ENCODE measurements around the gene ALDOC. TPM values are rescaled to one million over a fixed set of nuclear protein-coding genes. Genes with fewer than 3 reads are reported as not detected.

ALDOC gene
- total and polyA plus RNA-seq, 2 experiments from 2014 or later = 33.5 to 157 TPM

GRCh38 chr17:28547623-28548416, 28.9 kb downstream of the ALDOC start (continued):
- no peak for TF ChIP-seq CREB1 (CRISPR knock-in tag; IDR thresholded peaks at IDR 0.05; ENCODE audit: low read depth)
- TF ChIP-seq EZH2 (IDR thresholded peaks at IDR 0.05; ENCODE audit: low read depth, unreplicated experiment) = no peak
- TF ChIP-seq EZH2phosphoT487 (IDR thresholded peaks at IDR 0.05; ENCODE audit: unreplicated experiment) = no peak

GRCh38 chr17:28547096-28547622, 29.5 kb downstream of the ALDOC start:
- Mint-ChIP-seq H3K4me3 (no peak overlapping the region), H3K36me3 (ENCODE audit: low read depth) (no peaks in the 10 kb centered on the region; the same call in 2 of the 3 replicates), H3K4me1 (peaks cover 31% of the 10 kb centered on the region), H3K9me3 (no peaks in the 10 kb centered on the region), H3K27me3 (ENCODE audit: insufficient read depth, low read depth, poor library complexity) (peaks cover 17% of the 10 kb centered on the region), H3K27ac (no peak overlapping the region)
- Histone ChIP-seq H3K4me2 (no peak overlapping the region), H4K20me1 (replicated peaks; ENCODE audit: insufficient read depth) (no peaks in the 10 kb centered on the region; the same call in 1 of the 2 replicates), H3K4me3 (no peak overlapping the region), H3K9me2 (ENCODE audit: insufficient read depth) (no peaks in the 10 kb centered on the region), H3K27ac (ENCODE audit: low read depth) (no peak overlapping the region), H3K4me1 (ENCODE audit: insufficient read depth) (peaks cover 17% of the 10 kb centered on the region), H3K79me2 (replicated peaks; ENCODE audit: insufficient read depth) (peaks cover 8% of the 10 kb centered on the region), H2AFZ (no peak overlapping the region), H3K27me3 (ENCODE audit: insufficient read depth) (no peaks in the 10 kb centered on the region), H3F3A (replicated peaks; ENCODE audit: low read depth) (no peaks in the 10 kb centered on the region), H3K36me3 (ENCODE audit: insufficient read depth) (no peaks in the 10 kb centered on the region)
- DNase-seq (ENCODE audit: low spot score) (no peak), ATAC-seq (no peak)
- TF ChIP-seq EZH2 (IDR thresholded peaks at IDR 0.05; ENCODE audit: low read depth, unreplicated experiment) = no peak
- no peak for TF ChIP-seq CTCF (conservative IDR thresholded peaks at IDR 0.05; ENCODE audit: low read depth in 2 of 2)
- TF ChIP-seq EZH2phosphoT487 (IDR thresholded peaks at IDR 0.05; ENCODE audit: unreplicated experiment) = no peak
- TF ChIP-seq STAT1 (IDR thresholded peaks at IDR 0.05; ENCODE audit: unreplicated experiment) = no peak
- no peak for TF ChIP-seq NANOG (IDR thresholded peaks at IDR 0.05; ENCODE audit: borderline replicate concordance)
- TF ChIP-seq, protein P1, sequence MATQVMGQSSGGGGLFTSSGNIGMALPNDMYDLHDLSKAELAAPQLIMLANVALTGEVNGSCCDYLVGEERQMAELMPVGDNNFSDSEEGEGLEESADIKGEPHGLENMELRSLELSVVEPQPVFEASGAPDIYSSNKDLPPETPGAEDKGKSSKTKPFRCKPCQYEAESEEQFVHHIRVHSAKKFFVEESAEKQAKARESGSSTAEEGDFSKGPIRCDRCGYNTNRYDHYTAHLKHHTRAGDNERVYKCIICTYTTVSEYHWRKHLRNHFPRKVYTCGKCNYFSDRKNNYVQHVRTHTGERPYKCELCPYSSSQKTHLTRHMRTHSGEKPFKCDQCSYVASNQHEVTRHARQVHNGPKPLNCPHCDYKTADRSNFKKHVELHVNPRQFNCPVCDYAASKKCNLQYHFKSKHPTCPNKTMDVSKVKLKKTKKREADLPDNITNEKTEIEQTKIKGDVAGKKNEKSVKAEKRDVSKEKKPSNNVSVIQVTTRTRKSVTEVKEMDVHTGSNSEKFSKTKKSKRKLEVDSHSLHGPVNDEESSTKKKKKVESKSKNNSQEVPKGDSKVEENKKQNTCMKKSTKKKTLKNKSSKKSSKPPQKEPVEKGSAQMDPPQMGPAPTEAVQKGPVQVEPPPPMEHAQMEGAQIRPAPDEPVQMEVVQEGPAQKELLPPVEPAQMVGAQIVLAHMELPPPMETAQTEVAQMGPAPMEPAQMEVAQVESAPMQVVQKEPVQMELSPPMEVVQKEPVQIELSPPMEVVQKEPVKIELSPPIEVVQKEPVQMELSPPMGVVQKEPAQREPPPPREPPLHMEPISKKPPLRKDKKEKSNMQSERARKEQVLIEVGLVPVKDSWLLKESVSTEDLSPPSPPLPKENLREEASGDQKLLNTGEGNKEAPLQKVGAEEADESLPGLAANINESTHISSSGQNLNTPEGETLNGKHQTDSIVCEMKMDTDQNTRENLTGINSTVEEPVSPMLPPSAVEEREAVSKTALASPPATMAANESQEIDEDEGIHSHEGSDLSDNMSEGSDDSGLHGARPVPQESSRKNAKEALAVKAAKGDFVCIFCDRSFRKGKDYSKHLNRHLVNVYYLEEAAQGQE (IDR thresholded peaks at IDR 0.05; ENCODE audit: unreplicated experiment) = no peak
- no peak for TF ChIP-seq ZNF114 (CRISPR knock-in tag; IDR thresholded peaks at IDR 0.05)
- TF ChIP-seq, protein P2, sequence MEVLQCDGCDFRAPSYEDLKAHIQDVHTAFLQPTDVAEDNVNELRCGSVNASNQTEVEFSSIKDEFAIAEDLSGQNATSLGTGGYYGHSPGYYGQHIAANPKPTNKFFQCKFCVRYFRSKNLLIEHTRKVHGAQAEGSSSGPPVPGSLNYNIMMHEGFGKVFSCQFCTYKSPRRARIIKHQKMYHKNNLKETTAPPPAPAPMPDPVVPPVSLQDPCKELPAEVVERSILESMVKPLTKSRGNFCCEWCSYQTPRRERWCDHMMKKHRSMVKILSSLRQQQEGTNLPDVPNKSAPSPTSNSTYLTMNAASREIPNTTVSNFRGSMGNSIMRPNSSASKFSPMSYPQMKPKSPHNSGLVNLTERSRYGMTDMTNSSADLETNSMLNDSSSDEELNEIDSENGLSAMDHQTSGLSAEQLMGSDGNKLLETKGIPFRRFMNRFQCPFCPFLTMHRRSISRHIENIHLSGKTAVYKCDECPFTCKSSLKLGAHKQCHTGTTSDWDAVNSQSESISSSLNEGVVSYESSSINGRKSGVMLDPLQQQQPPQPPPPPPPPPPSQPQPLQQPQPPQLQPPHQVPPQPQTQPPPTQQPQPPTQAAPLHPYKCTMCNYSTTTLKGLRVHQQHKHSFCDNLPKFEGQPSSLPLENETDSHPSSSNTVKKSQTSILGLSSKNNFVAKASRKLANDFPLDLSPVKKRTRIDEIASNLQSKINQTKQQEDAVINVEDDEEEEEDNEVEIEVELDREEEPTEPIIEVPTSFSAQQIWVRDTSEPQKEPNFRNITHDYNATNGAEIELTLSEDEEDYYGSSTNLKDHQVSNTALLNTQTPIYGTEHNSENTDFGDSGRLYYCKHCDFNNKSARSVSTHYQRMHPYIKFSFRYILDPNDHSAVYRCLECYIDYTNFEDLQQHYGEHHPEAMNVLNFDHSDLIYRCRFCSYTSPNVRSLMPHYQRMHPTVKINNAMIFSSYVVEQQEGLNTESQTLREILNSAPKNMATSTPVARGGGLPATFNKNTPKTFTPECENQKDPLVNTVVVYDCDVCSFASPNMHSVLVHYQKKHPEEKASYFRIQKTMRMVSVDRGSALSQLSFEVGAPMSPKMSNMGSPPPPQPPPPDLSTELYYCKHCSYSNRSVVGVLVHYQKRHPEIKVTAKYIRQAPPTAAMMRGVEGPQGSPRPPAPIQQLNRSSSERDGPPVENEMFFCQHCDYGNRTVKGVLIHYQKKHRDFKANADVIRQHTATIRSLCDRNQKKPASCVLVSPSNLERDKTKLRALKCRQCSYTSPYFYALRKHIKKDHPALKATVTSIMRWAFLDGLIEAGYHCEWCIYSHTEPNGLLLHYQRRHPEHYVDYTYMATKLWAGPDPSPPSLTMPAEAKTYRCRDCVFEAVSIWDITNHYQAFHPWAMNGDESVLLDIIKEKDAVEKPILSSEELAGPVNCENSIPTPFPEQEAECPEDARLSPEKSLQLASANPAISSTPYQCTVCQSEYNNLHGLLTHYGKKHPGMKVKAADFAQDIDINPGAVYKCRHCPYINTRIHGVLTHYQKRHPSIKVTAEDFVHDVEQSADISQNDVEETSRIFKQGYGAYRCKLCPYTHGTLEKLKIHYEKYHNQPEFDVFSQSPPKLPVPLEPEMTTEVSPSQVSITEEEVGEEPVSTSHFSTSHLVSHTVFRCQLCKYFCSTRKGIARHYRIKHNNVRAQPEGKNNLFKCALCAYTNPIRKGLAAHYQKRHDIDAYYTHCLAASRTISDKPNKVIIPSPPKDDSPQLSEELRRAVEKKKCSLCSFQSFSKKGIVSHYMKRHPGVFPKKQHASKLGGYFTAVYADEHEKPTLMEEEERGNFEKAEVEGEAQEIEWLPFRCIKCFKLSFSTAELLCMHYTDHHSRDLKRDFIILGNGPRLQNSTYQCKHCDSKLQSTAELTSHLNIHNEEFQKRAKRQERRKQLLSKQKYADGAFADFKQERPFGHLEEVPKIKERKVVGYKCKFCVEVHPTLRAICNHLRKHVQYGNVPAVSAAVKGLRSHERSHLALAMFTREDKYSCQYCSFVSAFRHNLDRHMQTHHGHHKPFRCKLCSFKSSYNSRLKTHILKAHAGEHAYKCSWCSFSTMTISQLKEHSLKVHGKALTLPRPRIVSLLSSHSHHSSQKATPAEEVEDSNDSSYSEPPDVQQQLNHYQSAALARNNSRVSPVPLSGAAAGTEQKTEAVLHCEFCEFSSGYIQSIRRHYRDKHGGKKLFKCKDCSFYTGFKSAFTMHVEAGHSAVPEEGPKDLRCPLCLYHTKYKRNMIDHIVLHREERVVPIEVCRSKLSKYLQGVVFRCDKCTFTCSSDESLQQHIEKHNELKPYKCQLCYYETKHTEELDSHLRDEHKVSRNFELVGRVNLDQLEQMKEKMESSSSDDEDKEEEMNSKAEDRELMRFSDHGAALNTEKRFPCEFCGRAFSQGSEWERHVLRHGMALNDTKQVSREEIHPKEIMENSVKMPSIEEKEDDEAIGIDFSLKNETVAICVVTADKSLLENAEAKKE (CRISPR knock-in tag; IDR thresholded peaks at IDR 0.05) = no peak
- no peak for TF ChIP-seq ETS1 (IDR thresholded peaks at IDR 0.05)
- no peak for TF ChIP-seq JUNB (IDR thresholded peaks at IDR 0.05; ENCODE audit: unreplicated experiment)
